ENCODE measurements around the gene SCN3A.

DNA sequence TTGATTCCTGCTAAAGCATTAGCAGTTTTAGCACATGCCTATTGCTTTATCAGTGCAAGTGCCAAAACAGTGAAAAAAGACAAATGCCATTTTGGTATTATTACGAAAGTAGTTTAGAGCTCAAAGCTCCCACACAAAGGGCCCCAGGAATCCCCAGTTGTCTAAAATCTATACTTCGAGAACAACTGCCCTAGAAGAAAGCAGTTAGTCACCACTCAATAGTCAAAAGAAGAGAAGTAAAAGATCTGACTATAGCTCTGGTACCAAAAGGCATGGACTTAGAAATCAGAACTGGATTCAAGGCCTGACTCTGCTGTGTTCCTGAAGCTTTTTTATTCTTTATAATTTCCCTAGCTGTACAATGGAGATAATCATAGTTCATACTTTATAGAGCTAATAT, 21.8 kb downstream of the SCN3A start:
- TF ChIP-seq, protein P1, sequence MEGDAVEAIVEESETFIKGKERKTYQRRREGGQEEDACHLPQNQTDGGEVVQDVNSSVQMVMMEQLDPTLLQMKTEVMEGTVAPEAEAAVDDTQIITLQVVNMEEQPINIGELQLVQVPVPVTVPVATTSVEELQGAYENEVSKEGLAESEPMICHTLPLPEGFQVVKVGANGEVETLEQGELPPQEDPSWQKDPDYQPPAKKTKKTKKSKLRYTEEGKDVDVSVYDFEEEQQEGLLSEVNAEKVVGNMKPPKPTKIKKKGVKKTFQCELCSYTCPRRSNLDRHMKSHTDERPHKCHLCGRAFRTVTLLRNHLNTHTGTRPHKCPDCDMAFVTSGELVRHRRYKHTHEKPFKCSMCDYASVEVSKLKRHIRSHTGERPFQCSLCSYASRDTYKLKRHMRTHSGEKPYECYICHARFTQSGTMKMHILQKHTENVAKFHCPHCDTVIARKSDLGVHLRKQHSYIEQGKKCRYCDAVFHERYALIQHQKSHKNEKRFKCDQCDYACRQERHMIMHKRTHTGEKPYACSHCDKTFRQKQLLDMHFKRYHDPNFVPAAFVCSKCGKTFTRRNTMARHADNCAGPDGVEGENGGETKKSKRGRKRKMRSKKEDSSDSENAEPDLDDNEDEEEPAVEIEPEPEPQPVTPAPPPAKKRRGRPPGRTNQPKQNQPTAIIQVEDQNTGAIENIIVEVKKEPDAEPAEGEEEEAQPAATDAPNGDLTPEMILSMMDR (IDR thresholded peaks at IDR 0.05), result no peak
- no peak for TF ChIP-seq POLR2A (IDR thresholded peaks at IDR 0.05)
